Gastrocnemius medialis (tissue), 4 donors: Measurements from ENCODE around the gene ADGRV1. TPM values are rescaled to one million over a fixed set of nuclear protein-coding genes. Genes with fewer than 3 reads are reported as not detected.

ENCODE experiments used
- ATAC-seq, 2 donors: fragments of 150-250 bp; one replicate each; pipeline ENCODE4 v1.9.1; 2016
- DNase-seq, 2 donors: peaks; one replicate each; pipeline ENCODE4 v3.0.0-alpha.2; 2019
- H3K27ac ChIP-seq, 4 donors: fragments of 200-600 bp; sonication (generic); 1 replicate in 1 of 4; 2 replicates in 3 of 4; pipeline ENCODE4 v1.5.1; 2016 to 2018; ENCODE audit warnings: mild to moderate bottlenecking in 2 of 4, moderate library complexity in 1 of 4
- H3K27me3 ChIP-seq, 3 donors: fragments of 200-600 bp; sonication (generic) in 2 of 3; 1 replicate in 1 of 3; 2 replicates in 2 of 3; pipeline versions ENCODE4 v1.5.1 to v1.6.0; 2016 to 2019; ENCODE audit warnings: mild to moderate bottlenecking in 1 of 3, moderate library complexity in 1 of 3
- H3K36me3 ChIP-seq, 2 donors: fragments of 200-600 bp; sonication (generic) in 1 of 2; one replicate each; pipeline ENCODE4 v1.5.1; 2017 to 2018
- H3K4me1 ChIP-seq, 2 donors: fragments of 200-600 bp; sonication (generic) in 1 of 2; one replicate each; pipeline ENCODE4 v1.5.1; 2016 to 2017; ENCODE audit warnings: mild to moderate bottlenecking in 2 of 2
- H3K4me3 ChIP-seq, 4 donors: fragments of 200-600 bp; sonication (generic) in 3 of 4; 1 replicate in 1 of 4; 2 replicates in 3 of 4; pipeline ENCODE4 v1.5.1; 2016 to 2019; ENCODE audit warnings: mild to moderate bottlenecking in 2 of 4
- H3K9me3 ChIP-seq, 3 donors: fragments of 200-600 bp; sonication (generic) in 2 of 3; 1 replicate in 1 of 3; 2 replicates in 2 of 3; pipeline ENCODE4 v1.5.1; 2016 to 2019
- CTCF ChIP-seq, 5 experiments: fragments of 450-650 bp in 3 of 5; fragments of 200-600 bp in 2 of 5; sonication (generic) in 2 of 5; IDR thresholded peaks in 4 of 5; conservative IDR thresholded peaks in 1 of 5; 1 replicate in 4 of 5; 2 replicates in 1 of 5; pipeline ENCODE4 v1.5.1; 2016 to 2019; ENCODE audit warnings: antibody characterized with exemption in 5 of 5, mild to moderate bottlenecking in 3 of 5, moderate library complexity in 3 of 5
- POLR2A ChIP-seq, 2 donors: fragments of 450-650 bp; IDR thresholded peaks; one replicate each; pipeline ENCODE4 v1.6.1; 2017; ENCODE audit warnings: antibody characterized with exemption in 2 of 2, mild to moderate bottlenecking in 2 of 2, moderate library complexity in 2 of 2
- in situ Hi-C, 4 donors: fragments of 200-750 bp; cut with MboI; loops; one replicate each; pipeline versions ENCODE4 v1.15.0 to v1.8.0; 2017; ENCODE audit warnings: low sequenced_read_pairs in 4 of 4
- intact Hi-C: fragments of 100-400 bp; cut with DNase I; formaldehyde crosslinking; loops from one replicate; pipeline ENCODE4 v1.15.1; 2023; ENCODE audit warnings: low total_unique reads
- total RNA-seq, 4 donors: library from RNA; depleted of rRNA; stranded (reverse); fragments of >200 nt; gene quantifications; one replicate each; pipeline versions ENCODE4 v1.1.0 to v1.2.3, GENCODE V29; 2016

The ADGRV1 gene
- total RNA-seq, 4 donors from 2014 or later, result 0.22 to 0.41 TPM; not detected in 2

DNA sequence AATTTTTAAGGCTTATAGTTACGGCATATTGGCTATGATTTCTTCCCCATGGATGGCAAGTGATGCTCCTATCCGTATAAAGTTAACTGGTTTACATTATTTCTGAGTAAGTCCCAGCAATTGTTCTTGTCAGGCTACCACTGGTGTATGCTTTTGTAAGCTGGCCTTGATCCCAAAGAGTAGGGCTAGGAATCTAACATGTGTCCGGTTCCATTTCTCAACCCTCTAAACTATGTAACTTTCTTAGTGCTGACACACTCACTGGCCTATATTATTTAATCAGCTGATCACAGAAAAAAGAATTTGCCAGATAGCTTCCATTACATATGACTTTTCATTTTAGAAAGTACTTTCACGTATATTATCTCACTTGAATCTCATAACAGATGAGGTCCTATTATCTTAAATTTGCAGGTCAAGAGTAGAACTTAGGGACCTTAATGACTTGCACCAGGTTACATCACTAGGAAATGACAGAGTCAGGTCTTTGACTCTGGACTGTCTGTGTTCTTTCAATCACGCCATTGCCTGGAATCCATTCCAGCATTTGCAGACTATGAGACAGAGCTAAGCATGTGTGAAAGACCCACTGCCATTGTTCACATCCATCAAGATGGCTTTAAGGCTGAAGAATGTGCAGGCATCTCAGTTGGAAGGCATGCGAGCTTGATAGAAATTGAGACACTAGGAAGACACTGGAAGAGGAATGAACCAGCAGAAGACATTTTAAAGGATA lies 461.6 kb downstream of the ADGRV1 start:
- Histone ChIP-seq H3K36me3 (no peaks in the 10 kb centered on the region), H3K9me3 (no peaks in the 10 kb centered on the region), H3K4me3 (no peak overlapping the region), H3K27me3 (no peaks in the 10 kb centered on the region), H3K4me1 (peaks cover 60 to 69% of the 10 kb centered on the region in 2 donors), H3K27ac (peak overlapping the region in 1 of 4 donors; percentile 13)
- in situ Hi-C loops, result no loop called here
- DNase-seq, result no peak
- ATAC-seq, result no peak
- intact Hi-C loops, result no loop called here
- TF ChIP-seq CTCF (IDR thresholded peaks at IDR 0.05 in 4 of 5, conservative IDR thresholded peaks at IDR 0.05 in 1 of 5) (no peak), POLR2A (IDR thresholded peaks at IDR 0.05) (no peak)

GRCh38 chr5:91022518-91022917 lies 463.9 kb downstream of the ADGRV1 start:
- Histone ChIP-seq H3K4me3 (no peak overlapping the region), H3K4me1 (peaks cover 49 to 56% of the 10 kb centered on the region in 2 donors), H3K36me3 (no peaks in the 10 kb centered on the region), H3K9me3 (no peaks in the 10 kb centered on the region), H3K27me3 (no peaks in the 10 kb centered on the region), H3K27ac (no peak overlapping the region)
- DNase-seq, result no peak
- in situ Hi-C loops, result no loop called here
- no peak for TF ChIP-seq POLR2A (IDR thresholded peaks at IDR 0.05)
- TF ChIP-seq CTCF (IDR thresholded peaks at IDR 0.05 in 4 of 5, conservative IDR thresholded peaks at IDR 0.05 in 1 of 5), result no peak
- no peak for ATAC-seq
- intact Hi-C loops, result no loop called here

DNA sequence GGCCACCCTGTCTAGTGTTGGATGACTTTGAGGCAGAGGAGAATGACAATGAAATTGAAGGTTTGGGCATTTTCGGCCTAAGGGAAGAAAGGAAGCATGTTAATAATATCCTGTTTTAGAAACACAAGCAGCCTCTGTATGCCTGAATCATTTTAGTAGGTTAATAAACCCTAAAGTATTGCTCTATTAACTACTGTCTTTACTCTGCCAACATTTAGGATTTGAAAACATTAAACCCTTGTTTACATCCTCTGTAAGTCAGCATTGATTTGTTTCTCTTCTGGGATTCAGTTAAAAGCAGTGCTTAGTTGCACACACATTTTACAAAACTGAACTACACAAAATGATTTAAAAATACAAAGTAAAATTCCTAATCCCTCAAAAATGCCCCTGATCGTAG lies 465.6 kb downstream of the ADGRV1 start:
- peaks cover 34 to 42% of the 10 kb centered on the region in 2 donors for H3K4me1 ChIP-seq
- in situ Hi-C loops (no loop called here), intact Hi-C loops (no loop called here)
- no peaks in the 10 kb centered on the region for H3K9me3 ChIP-seq
- no peaks in the 10 kb centered on the region for H3K36me3 ChIP-seq
- DNase-seq, result no peak
- TF ChIP-seq CTCF (IDR thresholded peaks at IDR 0.05 in 4 of 5, conservative IDR thresholded peaks at IDR 0.05 in 1 of 5), result no peak
- no peak for TF ChIP-seq POLR2A (IDR thresholded peaks at IDR 0.05)
- H3K27ac ChIP-seq, result peak overlapping the region in 1 of 4 donors; percentile 5
- ATAC-seq, result no peak
- no peaks in the 10 kb centered on the region for H3K27me3 ChIP-seq
- no peak overlapping the region for H3K4me3 ChIP-seq

DNA sequence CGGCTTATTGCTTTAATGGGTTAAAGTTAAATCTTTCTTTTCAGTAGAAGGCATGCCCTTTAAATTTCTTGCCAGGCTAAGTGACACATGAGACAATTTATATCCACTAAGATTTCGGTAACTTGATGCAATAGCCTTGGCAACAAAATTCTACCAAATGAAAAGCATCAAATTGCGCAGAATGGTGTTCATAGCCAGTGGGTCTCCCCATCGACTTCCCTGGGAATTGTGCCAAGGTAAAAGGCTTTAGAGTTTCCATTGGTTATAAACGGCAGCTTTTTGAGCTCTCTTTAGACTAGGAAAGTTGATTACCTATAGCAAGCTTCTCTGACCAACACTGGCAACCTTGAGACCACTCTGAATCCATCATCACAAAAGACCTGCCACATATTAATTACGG lies 466.1 kb downstream of the ADGRV1 start:
- Histone ChIP-seq H3K27ac (peak overlapping the region in 1 of 4 donors; percentile 5), H3K36me3 (no peaks in the 10 kb centered on the region), H3K4me1 (peaks cover 29 to 37% of the 10 kb centered on the region in 2 donors), H3K9me3 (no peaks in the 10 kb centered on the region), H3K27me3 (no peaks in the 10 kb centered on the region), H3K4me3 (no peak overlapping the region)
- DNase-seq (no peak), ATAC-seq (peak in 1 of 2 donors; percentile 29)
- no peak for TF ChIP-seq POLR2A (IDR thresholded peaks at IDR 0.05)
- no peak for TF ChIP-seq CTCF (IDR thresholded peaks at IDR 0.05 in 4 of 5, conservative IDR thresholded peaks at IDR 0.05 in 1 of 5)
- in situ Hi-C loops (no loop called here), intact Hi-C loops (loop anchor here (1.0 kb wide), 1 partner anchor 25 kb away; no protein-coding TSS in a partner anchor)
